Measurements from ENCODE around the gene AGXT.
A peak's percentile ranks its signal among the peaks of the same experiment; 100 is the strongest.

Gene AGXT

GRCh38 chr2:240905176-240905781 is 36.7 kb downstream of the AGXT start:
- TF ChIP-seq CTCF (IDR thresholded peaks at IDR 0.05; ENCODE audit: poor library complexity, severe bottlenecking), result no peak
- Histone ChIP-seq H3K4me1 (ENCODE audit: insufficient read depth, poor library complexity, severe bottlenecking) (no peaks in the 10 kb centered on the region), H3K36me3 (ENCODE audit: low read depth) (no peaks in the 10 kb centered on the region), H3K9me3 (ENCODE audit: severe bottlenecking) (no peaks in the 10 kb centered on the region), H3K27ac (ENCODE audit: poor library complexity, severe bottlenecking) (no peak overlapping the region), H3K4me3 (ENCODE audit: severe bottlenecking) (no peak overlapping the region), H3K27me3 (ENCODE audit: insufficient read depth, poor library complexity, severe bottlenecking) (peaks cover 8% of the 10 kb centered on the region)
- no peak; the same call in 2 of the 3 replicates for ATAC-seq (ENCODE audit: low read depth)
- no peak for DNase-seq (ENCODE audit: low spot score)

- ATAC-seq (ENCODE audit: low read depth) (peak; percentile 19; the same call in 1 of the 3 replicates), DNase-seq (ENCODE audit: low spot score) (no peak)
- Histone ChIP-seq H3K4me3 (ENCODE audit: severe bottlenecking) (no peak within 1 kb of the TSS), H3K27ac (ENCODE audit: poor library complexity, severe bottlenecking) (no peak within 1 kb of the TSS), H3K9me3 (ENCODE audit: severe bottlenecking) (no peaks in the 10 kb centered on the region), H3K4me1 (ENCODE audit: insufficient read depth, poor library complexity, severe bottlenecking) (no peaks in the 10 kb centered on the region), H3K27me3 (ENCODE audit: insufficient read depth, poor library complexity, severe bottlenecking) (peaks cover 14% of the 10 kb centered on the region), H3K36me3 (ENCODE audit: low read depth) (no peaks in the 10 kb centered on the region)
- no peak for TF ChIP-seq CTCF (IDR thresholded peaks at IDR 0.05; ENCODE audit: poor library complexity, severe bottlenecking)
Observed at GRCh38 chr2:240906141-240906910, 37.7 kb downstream of the AGXT start, which contains the start of gene CROCC2. TSS of gene CROCC2 (plus strand) at chr2:240906336. CDS start at chr2:240906514, 178 bp downstream.

GRCh38 chr2:240906911-240907590 is 38.4 kb downstream of the AGXT start:
- ATAC-seq (ENCODE audit: low read depth), result no peak
- Histone ChIP-seq H3K27me3 (ENCODE audit: insufficient read depth, poor library complexity, severe bottlenecking) (peaks cover 14% of the 10 kb centered on the region), H3K27ac (ENCODE audit: poor library complexity, severe bottlenecking) (no peak overlapping the region), H3K36me3 (ENCODE audit: low read depth) (no peaks in the 10 kb centered on the region), H3K4me1 (ENCODE audit: insufficient read depth, poor library complexity, severe bottlenecking) (no peaks in the 10 kb centered on the region), H3K9me3 (ENCODE audit: severe bottlenecking) (no peaks in the 10 kb centered on the region), H3K4me3 (ENCODE audit: severe bottlenecking) (no peak overlapping the region)
- no peak for TF ChIP-seq CTCF (IDR thresholded peaks at IDR 0.05; ENCODE audit: poor library complexity, severe bottlenecking)
- no peak for DNase-seq (ENCODE audit: low spot score)

- no peak overlapping the region for H3K27ac ChIP-seq (ENCODE audit: poor library complexity, severe bottlenecking)
- TF ChIP-seq CTCF (IDR thresholded peaks at IDR 0.05; ENCODE audit: poor library complexity, severe bottlenecking), result no peak
- H3K36me3 ChIP-seq (ENCODE audit: low read depth), result no peaks in the 10 kb centered on the region
- no peaks in the 10 kb centered on the region for H3K9me3 ChIP-seq (ENCODE audit: severe bottlenecking)
- no peak for DNase-seq (ENCODE audit: low spot score)
- H3K4me3 ChIP-seq (ENCODE audit: severe bottlenecking), result no peak overlapping the region
- no peak for ATAC-seq (ENCODE audit: low read depth)
- H3K27me3 ChIP-seq (ENCODE audit: insufficient read depth, poor library complexity, severe bottlenecking), result peaks cover 16% of the 10 kb centered on the region
- H3K4me1 ChIP-seq (ENCODE audit: insufficient read depth, poor library complexity, severe bottlenecking), result no peaks in the 10 kb centered on the region
Observed at GRCh38 chr2:240909216-240909974, 40.8 kb downstream of the AGXT start.

Measured in RWPE2 (cell line).